HS-27A (cell line): Measurements from ENCODE around the gene RRBP1.
A peak's percentile ranks its signal among the peaks of the same experiment; 100 is the strongest.

ENCODE experiments used
- DNase-seq: peaks from one replicate; pipeline ENCODE4 v3.0.0-alpha.2; 2012; ENCODE audit warnings: low read depth, missing footprints

RRBP1 gene

GRCh38 chr20:17571153-17571527, 110.9 kb downstream of the RRBP1 start:
- DNase-seq = no peak

- no peak for DNase-seq
These were observed 111.5 kb downstream of the RRBP1 start for GRCh38 chr20:17570347-17571152.

GRCh38 chr20:17569616-17570346, 112.3 kb downstream of the RRBP1 start, which contains the start of gene DSTN:
Gene DSTN (plus strand): TSS chr20:17570075. CDS start chr20:17570209, 134 bp downstream.
- DNase-seq = peak; percentile 90

- peak; percentile 98 for DNase-seq
These were observed 113.0 kb downstream of the RRBP1 start for GRCh38 chr20:17568972-17569521.

GRCh38 chr20:17568045-17568788, 113.8 kb downstream of the RRBP1 start:
- DNase-seq = no peak

GRCh38 chr20:17566345-17566744, 115.7 kb downstream of the RRBP1 start:
- DNase-seq = no peak

- no peak for DNase-seq
These were observed 116.7 kb downstream of the RRBP1 start for GRCh38 chr20:17565169-17565845.
